ENCODE data around the gene PSMD13. TPM values are rescaled to one million over a fixed set of nuclear protein-coding genes. Genes with fewer than 3 reads are reported as not detected.

PSMD13 gene
- total RNA-seq, 1 experiment from 2014 or later = 179 TPM

GRCh38 chr11:292211-293121, 55.7 kb downstream of the PSMD13 start:
- no peak overlapping the region; the same call in 1 of the 2 replicates for H3K27ac ChIP-seq (ENCODE audit: low read depth, low read length)
- no peaks in the 10 kb centered on the region for H4K20me1 ChIP-seq (ENCODE audit: insufficient read depth)
- TF ChIP-seq ATF3 (IDR thresholded peaks at IDR 0.05) = no peak
- TF ChIP-seq ZNF274 (IDR thresholded peaks at IDR 0.05; ENCODE audit: low read depth, low read length) = no peak
- TF ChIP-seq TCF7L2 (IDR thresholded peaks at IDR 0.05; ENCODE audit: borderline replicate concordance, extremely low read depth, insufficient read depth, insufficient read length) = no peak
- no peak for TF ChIP-seq ZFX (IDR thresholded peaks at IDR 0.05)
- no peak for TF ChIP-seq SIN3A (IDR thresholded peaks at IDR 0.05; ENCODE audit: low read depth)
- TF ChIP-seq FOSL1 (IDR thresholded peaks at IDR 0.05; ENCODE audit: low read depth) = no peak
- TF ChIP-seq JUND (IDR thresholded peaks at IDR 0.05) = no peak
- TF ChIP-seq REST (IDR thresholded peaks at IDR 0.05; ENCODE audit: low read depth) = no peak
- TF ChIP-seq CEBPB (IDR thresholded peaks at IDR 0.05; ENCODE audit: low read depth) = no peak
- TF ChIP-seq EZH2phosphoT487 (IDR thresholded peaks at IDR 0.05; ENCODE audit: borderline replicate concordance) = no peak
- TF ChIP-seq SRF (IDR thresholded peaks at IDR 0.05; ENCODE audit: low read depth) = no peak
- no peak for TF ChIP-seq CTCF (IDR thresholded peaks at IDR 0.05 in 2 of 3, conservative IDR thresholded peaks at IDR 0.05 in 1 of 3; ENCODE audit: borderline replicate concordance in 1 of 3, insufficient read depth in 1 of 3, low read depth in 2 of 3, low read length in 2 of 3)
- no TSS peak for BruUV-seq (replicated peaks)
- no peak overlapping the region for H2AFZ ChIP-seq (ENCODE audit: low read depth, low read length, poor library complexity, severe bottlenecking)
- no peak for ATAC-seq
- RAD21 ChIA-PET (ENCODE audit: low non-redundant PET in 1 of 2, low total read pairs in 2 of 2, uncharacterized antibody in 2 of 2, unreplicated experiment in 2 of 2) = no interaction called here
- H3K4me2 ChIP-seq (ENCODE audit: low read length) = no peak overlapping the region
- intact Hi-C loops (cut with micrococcal nuclease) = no loop called here
- no peaks in the 10 kb centered on the region for H3K9me2 ChIP-seq (ENCODE audit: insufficient read depth)
- DNase-seq (ENCODE audit: low read depth, low spot score) = no peak
- CTCF ChIA-PET = no interaction called here
- H3K9me3 ChIP-seq (ENCODE audit: control insufficient read depth in 1 of 2, insufficient read depth in 1 of 2, low read depth in 1 of 2, low read length in 2 of 2) = no peaks in the 10 kb centered on the region
- H3K79me2 ChIP-seq (ENCODE audit: insufficient read depth, low read length) = peaks cover 7% of the 10 kb centered on the region; the same call in 1 of the 2 replicates
- H3K36me3 ChIP-seq (ENCODE audit: control insufficient read depth in 1 of 2, insufficient read depth in 2 of 2, low read length in 2 of 2) = peaks cover 0 to 5% of the 10 kb centered on the region in 2 experiments; a peak in 3 of 4 replicates
- no peak overlapping the region for H3K9ac ChIP-seq (ENCODE audit: low read length)
- POLR2A ChIA-PET = no interaction called here
- H3K4me3 ChIP-seq (replicated peaks in 1 of 2; ENCODE audit: low read depth in 1 of 2, low read length in 2 of 2) = no peak overlapping the region
- H3K27me3 ChIP-seq (ENCODE audit: insufficient read depth, low read length) = no peaks in the 10 kb centered on the region
- peaks cover 9 to 19% of the 10 kb centered on the region in 2 experiments; a peak in 3 of 4 replicates for H3K4me1 ChIP-seq (ENCODE audit: control insufficient read depth in 1 of 2, insufficient read depth in 2 of 2, low read length in 2 of 2)

Data from HCT116 (cell line).